Measurements from ENCODE around the gene ZP1. TPM values are rescaled to one million over a fixed set of nuclear protein-coding genes. Genes with fewer than 3 reads are reported as not detected.
A peak's percentile ranks its signal among the peaks of the same experiment; 100 is the strongest.

Gene ZP1
- total and polyA plus RNA-seq, 2 of the 4 experiments (the other 2 are of a cell fraction), result 0.18 to 1.6 TPM

DNA sequence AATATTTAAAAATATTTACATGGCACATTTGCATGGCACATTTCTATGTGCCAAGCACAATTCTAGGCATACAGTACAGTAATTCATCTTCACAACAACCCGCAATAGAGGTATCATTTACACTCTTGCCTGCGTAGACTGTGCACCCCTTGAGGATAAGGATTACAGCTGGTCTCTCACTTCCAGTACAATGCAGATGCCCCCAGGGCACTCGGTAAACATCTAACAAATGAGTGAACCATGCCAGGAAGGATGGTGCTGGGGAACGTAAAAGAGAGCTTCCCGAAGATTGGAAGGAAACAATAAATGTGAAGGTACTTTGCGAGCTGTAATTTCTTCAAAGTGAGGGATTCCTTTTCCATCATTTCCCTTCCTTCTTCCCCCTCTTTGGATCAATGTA is 37.7 kb downstream of the ZP1 start:
- CTCF ChIA-PET, result interaction anchor here (2.6 kb wide), 1 partner anchor 74 kb away, joined by 12 read pairs; no protein-coding TSS in a partner anchor
- Histone ChIP-seq H2AFZ (replicated peaks; ENCODE audit: low read length, poor library complexity) (no peak overlapping the region), H3K27ac (ENCODE audit: insufficient read depth, low read length) (peak overlapping the region; percentile 42; the same call in 1 of the 2 replicates), H3K9me1 (ENCODE audit: insufficient read depth, low read length) (no peaks in the 10 kb centered on the region), H4K5ac (ENCODE audit: low read depth, low read length) (no peak overlapping the region), H3K4ac (ENCODE audit: low read depth, low read length) (peak overlapping the region; percentile 6; the same call in 1 of the 2 replicates), H3K14ac (replicated peaks; ENCODE audit: low read depth, low read length) (no peak overlapping the region), H2BK5ac (ENCODE audit: low read depth, low read length, poor library complexity, severe bottlenecking) (peak overlapping the region; percentile 5), H2AK5ac (ENCODE audit: low read depth, low read length) (no peak overlapping the region), H3K23ac (ENCODE audit: low read depth, low read length) (no peak overlapping the region), H3K9ac (ENCODE audit: low read depth, low read length) (peak overlapping the region; percentile 72), H3K79me1 (ENCODE audit: low read depth in 1 of 2, low read length in 2 of 2) (peaks cover 6 to 44% of the 10 kb centered on the region in 2 experiments; a peak in 3 of 4 replicates), H3K56ac (ENCODE audit: extremely low read depth, insufficient read depth, low read length) (no peak overlapping the region), H3K4me2 (ENCODE audit: low read depth, low read length) (peak overlapping the region; percentile 95), H3K36me3 (ENCODE audit: control insufficient read depth, insufficient read depth, low read length) (peaks cover 29% of the 10 kb centered on the region), H3K4me1 (ENCODE audit: control insufficient read depth, insufficient read depth, low read length) (peaks cover 3% of the 10 kb centered on the region; the same call in 1 of the 2 replicates), H3K4me3 (ENCODE audit: insufficient read depth, low read depth, low read length) (peak overlapping the region; percentile 69), H2BK120ac (ENCODE audit: low read depth, low read length) (no peak overlapping the region), H3K9me3 (ENCODE audit: control insufficient read depth, insufficient read depth, low read length) (no peaks in the 10 kb centered on the region), H2BK15ac (ENCODE audit: low read depth, low read length) (no peak overlapping the region), H4K20me1 (ENCODE audit: insufficient read depth, low read length) (peaks cover 30% of the 10 kb centered on the region), H2AK9ac (replicated peaks; ENCODE audit: low read depth, low read length, poor library complexity) (no peak overlapping the region), H4K8ac (ENCODE audit: low read depth in 2 of 2, low read length in 2 of 2) (no peak overlapping the region; a peak in 1 of 4 replicates), H4K91ac (ENCODE audit: insufficient read depth, low read depth, low read length) (no peak overlapping the region), H3K27me3 (ENCODE audit: control insufficient read depth, insufficient read depth, low read length) (peaks cover 3% of the 10 kb centered on the region), H3K18ac (ENCODE audit: low read depth, low read length) (no peak overlapping the region), H2BK20ac (ENCODE audit: low read depth, low read length) (no peak overlapping the region)
- WGBS, 2 experiments (ENCODE audit: extremely low coverage in 2 of 2, insufficient read length in 1 of 2), result no CpG with 5 or more reads among the region's 6 CpGs
- no peak for ATAC-seq (ENCODE audit: low read depth)
- dilution Hi-C loops (cut with HindIII; ENCODE audit: low sequenced_read_pairs, unreplicated experiment) (no loop called here), in situ Hi-C loops (cut with MboI; ENCODE audit: low sequenced_read_pairs) (loop anchor here (25.0 kb wide), 1 partner anchor 1318 kb away; no protein-coding TSS in a partner anchor), intact Hi-C loops (cut with micrococcal nuclease) (loop anchor here (5.0 kb wide), 1 partner anchor 267 kb away; no protein-coding TSS in a partner anchor)
- TF ChIP-seq FOS (IDR thresholded peaks at IDR 0.05; ENCODE audit: low read depth, low read length) (no peak), MAFK (IDR thresholded peaks at IDR 0.05; ENCODE audit: low read depth, low read length) (no peak), RAD21 (IDR thresholded peaks at IDR 0.05; ENCODE audit: low read length) (no peak), NFE2L2 (IDR thresholded peaks at IDR 0.05; ENCODE audit: low read depth, low read length) (no peak)
- no peak for DNase-seq
- TSS peak; percentile 61 for BruUV-seq (replicated peaks)
- POLR2A ChIA-PET (ENCODE audit: unreplicated experiment), result no interaction called here
